Measurements from ENCODE around the gene CHRNA10.

Gene CHRNA10

GRCh38 chr11:3627291-3627690 is 43.9 kb downstream of the CHRNA10 start:
- DNase-seq = no peak

DNA sequence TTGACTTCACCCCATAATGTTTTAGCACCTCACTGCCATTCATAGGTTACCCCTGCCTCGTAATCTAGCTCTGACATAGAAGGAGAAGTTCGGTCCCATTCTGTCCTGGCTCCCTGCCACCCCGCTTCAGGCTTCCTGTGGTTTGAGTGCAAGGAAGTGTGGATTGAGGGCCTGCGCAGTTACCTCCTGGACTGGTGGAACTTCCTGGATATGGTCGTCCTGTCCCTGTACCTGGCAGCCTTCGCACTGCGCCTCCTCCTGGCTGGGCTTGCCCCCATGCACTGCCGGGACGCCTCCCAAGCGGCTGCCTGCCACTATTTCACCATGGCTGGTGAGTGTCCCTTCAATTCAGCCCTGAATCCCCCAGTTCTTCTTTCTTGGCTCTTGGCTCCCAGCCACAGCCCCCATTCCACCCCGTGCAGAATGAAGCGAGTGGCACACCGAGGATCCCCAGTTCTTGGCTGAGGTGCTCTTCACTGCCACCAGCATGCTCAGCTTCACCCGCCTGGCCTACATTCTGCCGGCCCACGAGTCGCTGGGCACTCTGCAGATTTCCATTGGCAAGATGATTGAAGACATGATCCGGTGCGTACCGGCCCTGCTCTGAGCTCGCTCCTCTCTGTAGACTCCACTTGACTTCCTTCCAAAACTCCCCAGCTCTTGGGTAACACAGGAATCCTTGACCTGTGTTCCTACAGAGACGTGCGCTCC is 44.8 kb downstream of the CHRNA10 start:
- DNase-seq = peak; percentile 65

GRCh38 chr11:3623767-3624458 is 47.3 kb downstream of the CHRNA10 start:
- no peak for DNase-seq

DNA sequence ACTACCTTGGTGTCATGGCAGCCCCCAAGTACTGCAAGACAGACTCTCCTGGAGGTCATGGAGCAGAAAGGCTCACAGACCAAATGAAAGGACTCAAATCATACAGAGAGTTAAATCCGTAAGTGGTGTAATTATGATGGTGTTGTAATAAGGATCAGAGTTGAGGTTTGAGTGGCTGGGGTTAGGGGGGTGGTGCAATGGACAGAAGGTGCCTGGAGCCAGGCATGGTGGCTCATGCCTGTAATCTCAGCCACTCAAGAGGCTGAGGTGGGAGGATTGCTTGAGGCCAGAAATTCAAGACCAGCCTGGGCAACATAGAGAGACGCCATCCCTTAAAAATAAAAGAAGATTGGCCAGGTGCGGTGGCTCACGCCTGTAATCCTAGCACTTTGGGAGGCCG is 48.1 kb downstream of the CHRNA10 start:
- DNase-seq = no peak

DNA sequence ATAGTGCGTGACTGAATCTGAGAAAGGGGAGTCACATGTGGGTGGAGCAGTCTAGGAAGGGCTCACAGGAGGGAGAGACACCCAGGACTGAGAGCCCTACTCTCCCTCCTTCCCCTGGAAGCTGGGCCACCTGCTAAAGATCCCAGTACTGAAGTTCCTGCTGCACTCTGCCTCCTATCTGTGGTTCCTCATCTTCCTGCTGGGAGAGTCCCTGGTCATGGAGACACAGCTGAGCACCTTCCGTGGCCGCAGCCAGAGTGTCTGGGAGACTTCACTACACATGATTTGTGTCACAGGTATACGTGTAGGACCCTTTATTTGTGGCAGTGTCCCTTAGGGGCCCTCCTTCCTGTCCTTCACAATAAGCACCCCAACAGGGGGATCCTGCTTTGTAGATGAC is 48.7 kb downstream of the CHRNA10 start:
- no peak for DNase-seq

GRCh38 chr11:3617990-3618389 is 53.2 kb downstream of the CHRNA10 start:
- DNase-seq = no peak

- no peak for DNase-seq
Measured at GRCh38 chr11:3616721-3617460, 54.3 kb downstream of the CHRNA10 start.

DNA sequence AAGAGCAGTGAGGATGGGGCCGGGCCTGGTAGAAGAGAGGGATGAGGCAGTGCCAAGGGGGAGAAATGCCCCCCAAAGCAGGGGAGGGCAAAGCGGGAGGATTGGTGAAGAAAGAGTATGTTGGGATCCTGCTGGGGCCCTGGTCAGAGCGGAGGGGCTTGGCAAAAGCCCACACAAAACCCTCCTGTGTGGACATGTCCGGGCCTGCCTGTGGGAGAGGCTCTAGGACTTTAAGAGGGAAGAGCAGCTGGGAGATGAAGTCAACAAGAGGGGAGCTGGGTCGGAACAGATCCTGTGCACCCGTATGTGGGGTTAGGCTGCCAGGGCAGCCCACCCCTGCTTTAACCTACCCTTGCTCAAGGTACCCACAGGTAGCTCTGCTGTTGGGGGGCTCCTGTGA is 55.2 kb downstream of the CHRNA10 start:
- no peak for DNase-seq
